VCaP (cell line): ENCODE data around the gene PARD3B.
A peak's percentile ranks its signal among the peaks of the same experiment; 100 is the strongest.

ENCODE experiments used
- H3K27ac ChIP-seq: fragments of 450-650 bp; 2 replicates; pipeline ENCODE4 v1.5.1; 2017
- TF ChIP-seq, protein P1 (sequence below): fragments of 450-650 bp; conservative IDR thresholded peaks from 2 replicates; pipeline ENCODE4 v1.5.1; 2017; ENCODE audit warnings: mild to moderate bottlenecking, moderate library complexity

Gene PARD3B

DNA sequence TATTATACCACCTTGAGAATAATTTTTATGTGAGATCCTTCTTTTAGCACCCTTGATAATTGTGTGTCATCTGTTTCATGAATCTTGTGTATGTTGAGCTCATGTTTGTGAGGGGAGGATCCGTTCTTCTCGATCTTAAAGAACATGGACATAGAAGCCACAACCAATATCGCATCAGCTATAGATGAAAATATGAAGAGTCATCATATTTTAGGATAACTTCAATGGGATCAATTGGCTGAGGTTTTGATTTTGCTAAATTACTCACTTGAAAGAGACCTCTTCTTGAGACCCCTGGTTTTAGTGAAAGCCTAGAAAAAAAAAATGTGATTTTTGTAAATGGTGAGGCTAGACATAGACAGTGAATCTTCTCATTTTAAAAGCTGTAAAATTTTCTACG, 751.7 kb downstream of the PARD3B start:
- TF ChIP-seq, protein P1, sequence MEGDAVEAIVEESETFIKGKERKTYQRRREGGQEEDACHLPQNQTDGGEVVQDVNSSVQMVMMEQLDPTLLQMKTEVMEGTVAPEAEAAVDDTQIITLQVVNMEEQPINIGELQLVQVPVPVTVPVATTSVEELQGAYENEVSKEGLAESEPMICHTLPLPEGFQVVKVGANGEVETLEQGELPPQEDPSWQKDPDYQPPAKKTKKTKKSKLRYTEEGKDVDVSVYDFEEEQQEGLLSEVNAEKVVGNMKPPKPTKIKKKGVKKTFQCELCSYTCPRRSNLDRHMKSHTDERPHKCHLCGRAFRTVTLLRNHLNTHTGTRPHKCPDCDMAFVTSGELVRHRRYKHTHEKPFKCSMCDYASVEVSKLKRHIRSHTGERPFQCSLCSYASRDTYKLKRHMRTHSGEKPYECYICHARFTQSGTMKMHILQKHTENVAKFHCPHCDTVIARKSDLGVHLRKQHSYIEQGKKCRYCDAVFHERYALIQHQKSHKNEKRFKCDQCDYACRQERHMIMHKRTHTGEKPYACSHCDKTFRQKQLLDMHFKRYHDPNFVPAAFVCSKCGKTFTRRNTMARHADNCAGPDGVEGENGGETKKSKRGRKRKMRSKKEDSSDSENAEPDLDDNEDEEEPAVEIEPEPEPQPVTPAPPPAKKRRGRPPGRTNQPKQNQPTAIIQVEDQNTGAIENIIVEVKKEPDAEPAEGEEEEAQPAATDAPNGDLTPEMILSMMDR: no peak
- H3K27ac ChIP-seq: no peak overlapping the region

GRCh38 chr2:205297368-205297767, 752.1 kb downstream of the PARD3B start:
- TF ChIP-seq, protein P1: no peak
- no peak overlapping the region for H3K27ac ChIP-seq

GRCh38 chr2:205297846-205298245, 752.6 kb downstream of the PARD3B start:
- H3K27ac ChIP-seq: no peak overlapping the region
- TF ChIP-seq, protein P1: no peak

DNA sequence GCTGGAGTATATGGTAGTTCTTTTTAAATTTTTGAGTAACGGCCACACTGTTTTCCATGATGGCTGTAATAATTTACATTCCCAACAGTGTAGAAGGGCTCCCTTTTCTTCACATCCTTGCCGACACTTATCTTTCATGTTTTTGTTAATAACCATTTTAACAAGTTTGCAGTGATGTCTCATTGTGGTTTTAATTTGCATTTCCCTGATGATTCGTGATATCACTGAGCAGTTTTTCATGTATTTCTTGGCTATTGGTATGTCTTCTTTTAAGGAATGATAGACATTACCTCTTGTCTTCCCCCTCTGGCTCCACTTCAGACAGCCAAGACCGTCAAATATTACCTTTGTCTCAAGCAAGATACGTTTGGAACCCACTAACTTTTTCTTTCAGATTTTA, 765.9 kb downstream of the PARD3B start:
- no peak overlapping the region for H3K27ac ChIP-seq
- TF ChIP-seq, protein P1: no peak

GRCh38 chr2:205321231-205321630, 776.0 kb downstream of the PARD3B start:
- H3K27ac ChIP-seq: no peak overlapping the region
- TF ChIP-seq, protein P1: no peak

DNA sequence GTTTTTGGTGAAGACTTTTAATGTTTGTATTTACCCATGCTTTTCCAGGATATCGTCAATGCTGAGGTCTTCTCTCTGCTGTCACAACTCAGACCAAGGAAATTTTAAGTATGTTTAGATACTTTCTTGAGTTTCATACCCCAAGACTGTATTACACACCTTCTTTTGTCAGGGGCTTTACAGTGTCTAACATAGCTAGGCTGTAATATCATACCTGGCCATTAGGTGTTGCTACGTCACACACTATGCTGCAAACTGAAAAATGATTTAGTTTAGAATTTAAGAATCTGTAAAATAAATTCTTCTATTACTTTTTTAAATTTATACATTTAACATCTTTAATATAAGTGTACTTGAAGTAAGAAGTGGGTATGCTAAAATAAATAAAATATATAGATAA, 778.7 kb downstream of the PARD3B start:
- no peak overlapping the region for H3K27ac ChIP-seq
- TF ChIP-seq, protein P1: peak; percentile 42; the same call in 1 of the 2 replicates

DNA sequence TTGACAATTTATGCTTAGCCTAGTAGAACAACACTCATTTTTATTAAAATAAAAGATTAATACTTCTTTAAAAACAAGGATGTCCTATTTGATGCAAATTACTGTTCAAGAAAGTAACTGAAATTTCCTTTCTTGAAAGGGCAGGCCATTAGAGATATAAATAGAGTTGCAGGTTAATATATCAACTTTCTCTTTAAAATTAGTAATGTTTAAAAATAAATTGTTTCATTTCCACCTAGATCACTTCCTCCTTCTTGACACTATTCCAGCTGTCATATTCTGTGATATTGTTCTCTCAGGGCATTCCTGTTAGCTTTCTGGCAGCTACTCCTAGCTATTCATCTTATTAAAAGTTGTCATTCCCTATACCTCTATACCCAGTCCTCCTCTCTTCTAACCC, 779.1 kb downstream of the PARD3B start:
- TF ChIP-seq, protein P1: no peak

DNA sequence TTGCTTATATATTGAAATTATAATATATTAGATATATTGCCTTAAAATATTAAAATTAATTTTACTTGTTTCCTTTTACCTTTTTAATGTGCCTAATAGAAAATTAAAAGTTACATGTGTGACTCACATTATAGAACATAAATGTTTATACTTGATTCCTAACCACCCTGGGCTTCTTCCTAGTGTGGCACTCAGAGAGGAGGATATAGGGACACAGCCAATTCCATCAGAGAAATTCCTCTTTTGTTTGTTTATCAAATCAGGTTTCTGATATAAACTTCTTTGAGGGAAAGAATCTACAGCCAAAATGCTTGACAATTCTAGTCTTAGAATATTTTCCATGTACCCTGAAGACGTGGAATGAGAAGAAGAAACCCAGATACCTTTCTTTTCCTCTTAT, 788.1 kb downstream of the PARD3B start:
- H3K27ac ChIP-seq: no peak overlapping the region
- TF ChIP-seq, protein P1: no peak

More for the DNA sequence above, 779.1 kb downstream of the PARD3B start:
- H3K27ac ChIP-seq: no peak overlapping the region
